ENCODE results near the gene CDH5. TPM values are rescaled to one million over a fixed set of nuclear protein-coding genes. Genes with fewer than 3 reads are reported as not detected.

CDH5 gene
- total RNA-seq, 1 experiment from 2014 or later, result not detected

- Histone ChIP-seq H3K36me3 (replicated peaks; ENCODE audit: control insufficient read depth, insufficient read depth, low read length) (no peaks in the 10 kb centered on the region), H3K27me3 (ENCODE audit: control insufficient read depth, insufficient read depth, low read length) (no peaks in the 10 kb centered on the region), H3K4me3 (ENCODE audit: insufficient read depth, low read depth, low read length) (no peak overlapping the region)
- no peak for DNase-seq
Observed at GRCh38 chr16:66388350-66389139, 22.1 kb downstream of the CDH5 start.

DNA sequence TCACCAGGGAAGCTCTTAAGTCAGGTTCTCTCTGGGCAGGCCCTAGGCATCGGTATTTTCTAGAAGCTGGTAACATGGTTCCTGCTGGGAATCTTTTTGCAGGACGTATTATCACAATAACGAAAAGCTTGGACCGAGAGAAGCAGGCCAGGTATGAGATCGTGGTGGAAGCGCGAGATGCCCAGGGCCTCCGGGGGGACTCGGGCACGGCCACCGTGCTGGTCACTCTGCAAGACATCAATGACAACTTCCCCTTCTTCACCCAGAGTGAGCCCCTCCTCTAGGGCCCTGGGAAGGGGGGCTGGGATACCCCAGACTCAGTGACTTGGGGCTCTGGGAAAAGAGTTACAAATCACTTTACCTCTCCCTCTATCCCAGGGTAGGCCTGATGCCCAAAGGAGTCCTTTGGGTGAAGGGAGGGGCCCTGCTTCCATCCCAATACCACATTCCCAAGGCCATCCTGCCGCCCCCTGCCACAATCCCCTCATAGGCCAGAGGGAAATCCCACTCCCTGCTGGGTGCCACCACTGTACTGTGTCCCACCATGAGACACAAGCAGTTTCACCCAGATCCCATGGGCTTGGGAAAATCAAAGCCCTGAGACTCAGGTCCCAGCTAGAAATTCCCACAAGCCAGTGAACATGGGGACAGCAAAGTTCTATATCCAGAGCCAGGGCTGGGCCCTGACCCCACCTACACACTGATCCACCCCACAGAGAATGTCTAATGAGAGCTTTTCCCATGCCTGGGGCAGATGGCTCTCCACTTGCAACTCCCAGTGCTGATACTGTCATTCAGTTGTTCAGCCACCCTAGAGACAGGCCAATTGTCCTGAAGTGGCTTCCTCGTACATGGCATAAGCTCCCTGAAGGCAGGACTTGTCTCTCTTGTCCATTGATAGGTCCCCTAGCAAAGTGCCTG lies 23.0 kb downstream of the CDH5 start:
- no peak for DNase-seq
- no peaks in the 10 kb centered on the region for H3K36me3 ChIP-seq (replicated peaks; ENCODE audit: control insufficient read depth, insufficient read depth, low read length)
- H3K4me3 ChIP-seq (ENCODE audit: insufficient read depth, low read depth, low read length), result no peak overlapping the region
- no peaks in the 10 kb centered on the region for H3K27me3 ChIP-seq (ENCODE audit: control insufficient read depth, insufficient read depth, low read length)

- no peak for DNase-seq
- Histone ChIP-seq H3K36me3 (replicated peaks; ENCODE audit: control insufficient read depth, insufficient read depth, low read length) (no peaks in the 10 kb centered on the region), H3K27me3 (ENCODE audit: control insufficient read depth, insufficient read depth, low read length) (no peaks in the 10 kb centered on the region), H3K4me3 (ENCODE audit: insufficient read depth, low read depth, low read length) (no peak overlapping the region)
Observed at GRCh38 chr16:66390346-66391108, 24.0 kb downstream of the CDH5 start.

DNA sequence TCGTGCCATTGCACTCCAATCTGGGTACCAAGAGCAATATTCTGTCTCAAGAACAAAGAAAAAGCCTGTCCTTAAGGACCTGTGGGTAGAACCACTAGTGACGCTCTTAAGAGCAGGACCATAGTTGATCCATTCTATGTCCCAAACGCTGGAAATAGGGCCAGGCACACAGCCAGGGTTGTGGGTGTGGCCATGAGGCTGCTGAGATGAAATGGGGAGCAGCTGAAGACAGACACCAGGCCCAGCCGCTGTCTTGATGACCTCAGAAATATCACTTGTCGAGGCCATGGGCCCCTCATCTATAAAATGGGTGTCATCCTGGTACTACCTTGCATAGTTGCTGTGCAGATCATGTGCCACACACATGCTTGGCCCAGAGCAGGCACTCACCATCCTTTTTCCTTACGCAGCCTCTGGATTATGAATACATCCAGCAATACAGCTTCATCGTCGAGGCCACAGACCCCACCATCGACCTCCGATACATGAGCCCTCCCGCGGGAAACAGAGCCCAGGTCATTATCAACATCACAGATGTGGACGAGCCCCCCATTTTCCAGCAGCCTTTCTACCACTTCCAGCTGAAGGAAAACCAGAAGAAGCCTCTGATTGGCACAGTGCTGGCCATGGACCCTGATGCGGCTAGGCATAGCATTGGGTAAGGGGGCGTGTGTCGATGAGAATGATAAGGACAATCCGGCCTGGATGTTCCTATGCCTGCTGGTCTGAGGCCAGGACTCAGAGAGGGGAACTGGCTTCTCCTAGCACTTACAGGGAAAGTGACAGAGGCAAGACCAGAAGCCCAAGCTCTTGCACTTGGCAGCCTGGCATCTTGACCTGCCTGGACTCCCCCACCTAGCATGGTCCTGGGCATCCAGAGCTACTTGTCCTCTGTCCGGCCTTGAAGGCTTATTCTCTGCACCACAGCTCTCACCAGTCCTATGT lies 25.5 kb downstream of the CDH5 start:
- H3K4me3 ChIP-seq (ENCODE audit: insufficient read depth, low read depth, low read length), result no peak overlapping the region
- H3K36me3 ChIP-seq (replicated peaks; ENCODE audit: control insufficient read depth, insufficient read depth, low read length), result no peaks in the 10 kb centered on the region
- H3K27me3 ChIP-seq (ENCODE audit: control insufficient read depth, insufficient read depth, low read length), result no peaks in the 10 kb centered on the region
- DNase-seq, result no peak

- no peak overlapping the region for H3K4me3 ChIP-seq (ENCODE audit: insufficient read depth, low read depth, low read length)
- H3K27me3 ChIP-seq (ENCODE audit: control insufficient read depth, insufficient read depth, low read length), result no peaks in the 10 kb centered on the region
- DNase-seq, result no peak
- H3K36me3 ChIP-seq (replicated peaks; ENCODE audit: control insufficient read depth, insufficient read depth, low read length), result no peaks in the 10 kb centered on the region
Observed at GRCh38 chr16:66395806-66396555, 29.5 kb downstream of the CDH5 start.

DNA sequence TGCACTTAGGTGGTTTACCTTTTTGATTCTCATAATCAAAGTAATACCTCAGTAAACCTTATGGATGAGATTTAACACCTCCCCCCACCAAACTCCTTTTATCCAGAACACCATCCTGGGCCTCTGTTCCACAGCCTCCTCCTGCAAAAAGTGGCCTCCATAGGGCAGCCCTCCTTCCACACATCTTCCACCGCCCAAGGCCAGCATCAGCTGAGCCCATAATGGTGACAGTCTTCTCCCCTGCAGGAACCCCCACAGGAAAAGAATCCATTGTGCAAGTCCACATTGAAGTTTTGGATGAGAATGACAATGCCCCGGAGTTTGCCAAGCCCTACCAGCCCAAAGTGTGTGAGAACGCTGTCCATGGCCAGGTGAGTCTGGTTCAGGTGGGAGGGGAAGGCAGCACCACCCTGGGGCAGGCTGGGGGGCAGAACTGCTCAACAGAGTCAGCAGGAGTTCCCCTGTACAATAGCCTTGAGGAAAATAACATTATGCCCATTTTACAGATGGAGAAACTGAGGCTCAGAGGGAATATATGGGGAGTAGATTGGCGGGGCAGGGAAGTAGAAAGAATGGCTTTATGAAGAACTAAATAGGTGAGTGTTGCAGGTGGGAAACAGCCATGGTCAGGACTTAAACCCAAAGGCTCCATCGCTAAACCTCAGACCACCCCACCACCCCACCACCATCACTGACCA lies 31.4 kb downstream of the CDH5 start:
- Histone ChIP-seq H3K36me3 (replicated peaks; ENCODE audit: control insufficient read depth, insufficient read depth, low read length) (no peaks in the 10 kb centered on the region), H3K4me3 (ENCODE audit: insufficient read depth, low read depth, low read length) (no peak overlapping the region), H3K27me3 (ENCODE audit: control insufficient read depth, insufficient read depth, low read length) (no peaks in the 10 kb centered on the region)
- no peak for DNase-seq

GRCh38 chr16:66399031-66399430 lies 32.5 kb downstream of the CDH5 start:
- Histone ChIP-seq H3K27me3 (ENCODE audit: control insufficient read depth, insufficient read depth, low read length) (no peaks in the 10 kb centered on the region), H3K4me3 (ENCODE audit: insufficient read depth, low read depth, low read length) (no peak overlapping the region), H3K36me3 (replicated peaks; ENCODE audit: control insufficient read depth, insufficient read depth, low read length) (no peaks in the 10 kb centered on the region)
- DNase-seq, result no peak

- no peaks in the 10 kb centered on the region for H3K36me3 ChIP-seq (replicated peaks; ENCODE audit: control insufficient read depth, insufficient read depth, low read length)
- peak; percentile 56 for DNase-seq
- no peak overlapping the region for H3K4me3 ChIP-seq (ENCODE audit: insufficient read depth, low read depth, low read length)
- H3K27me3 ChIP-seq (ENCODE audit: control insufficient read depth, insufficient read depth, low read length), result no peaks in the 10 kb centered on the region
Observed at GRCh38 chr16:66399930-66400329, 33.4 kb downstream of the CDH5 start.

- peaks cover under 1% of the 10 kb centered on the region; the same call in 1 of the 2 replicates for H3K27me3 ChIP-seq (ENCODE audit: control insufficient read depth, insufficient read depth, low read length)
- DNase-seq, result no peak
- no peaks in the 10 kb centered on the region for H3K36me3 ChIP-seq (replicated peaks; ENCODE audit: control insufficient read depth, insufficient read depth, low read length)
- no peak overlapping the region for H3K4me3 ChIP-seq (ENCODE audit: insufficient read depth, low read depth, low read length)
Observed at GRCh38 chr16:66400503-66401380, 34.3 kb downstream of the CDH5 start.

GRCh38 chr16:66401610-66402009 lies 35.1 kb downstream of the CDH5 start:
- no peak overlapping the region for H3K4me3 ChIP-seq (ENCODE audit: insufficient read depth, low read depth, low read length)
- no peaks in the 10 kb centered on the region for H3K36me3 ChIP-seq (replicated peaks; ENCODE audit: control insufficient read depth, insufficient read depth, low read length)
- peak; percentile 67 for DNase-seq
- peaks cover 1% of the 10 kb centered on the region; the same call in 1 of the 2 replicates for H3K27me3 ChIP-seq (ENCODE audit: control insufficient read depth, insufficient read depth, low read length)

- peak; percentile 60 for DNase-seq
- H3K4me3 ChIP-seq (ENCODE audit: insufficient read depth, low read depth, low read length), result no peak overlapping the region
Observed at GRCh38 chr16:66402166-66402565, 35.7 kb downstream of the CDH5 start.

More at GRCh38 chr16:66402166-66402565, 35.7 kb downstream of the CDH5 start:
- H3K36me3 ChIP-seq (replicated peaks; ENCODE audit: control insufficient read depth, insufficient read depth, low read length), result no peaks in the 10 kb centered on the region
- peaks cover 1% of the 10 kb centered on the region; the same call in 1 of the 2 replicates for H3K27me3 ChIP-seq (ENCODE audit: control insufficient read depth, insufficient read depth, low read length)

Data from H7 (cell line).